Measurements from ENCODE around the gene HOXD10.

The HOXD10 gene

GRCh38 chr2:176165370-176166050 is 48.9 kb downstream of the HOXD10 start:
- DNase-seq: no peak

GRCh38 chr2:176166272-176166671 is 49.7 kb downstream of the HOXD10 start:
- DNase-seq: no peak

GRCh38 chr2:176167398-176167797 is 50.8 kb downstream of the HOXD10 start:
- no peak for DNase-seq

GRCh38 chr2:176169181-176169580 is 52.6 kb downstream of the HOXD10 start:
- no peak for DNase-seq
